Glutamatergic neuron (in vitro differentiated cells): ENCODE data around the gene BASP1. TPM values are rescaled to one million over a fixed set of nuclear protein-coding genes. Genes with fewer than 3 reads are reported as not detected.

Experiments
- DNase-seq: peaks from one replicate; pipeline ENCODE4 v3.0.0; 2022
- H3K27ac Mint-ChIP-seq: one replicate; pipeline ENCODE4 v1.8.0; 2020; ENCODE audit warnings: mild to moderate bottlenecking, mixed read lengths, inconsistent platforms; ENCODE audit not compliant: unreplicated experiment
- H3K27me3 Mint-ChIP-seq: one replicate; pipeline ENCODE4 v1.8.0; 2020; ENCODE audit warnings: mild to moderate bottlenecking, moderate library complexity, mixed read lengths, inconsistent platforms; ENCODE audit not compliant: unreplicated experiment
- H3K36me3 Mint-ChIP-seq: one replicate; pipeline ENCODE4 v1.8.0; 2020; ENCODE audit warnings: mild to moderate bottlenecking, mixed read lengths, inconsistent platforms; ENCODE audit not compliant: unreplicated experiment
- H3K4me1 Mint-ChIP-seq: one replicate; pipeline ENCODE4 v1.8.0; 2020; ENCODE audit warnings: mild to moderate bottlenecking, low read depth, mixed read lengths, inconsistent platforms; ENCODE audit not compliant: unreplicated experiment
- H3K4me3 Mint-ChIP-seq: one replicate; pipeline ENCODE4 v1.8.0; 2020; ENCODE audit warnings: mild to moderate bottlenecking, mixed read lengths, inconsistent platforms; ENCODE audit not compliant: unreplicated experiment
- H3K9me3 Mint-ChIP-seq: one replicate; pipeline ENCODE4 v1.8.0; 2020; ENCODE audit warnings: mild to moderate bottlenecking, moderate library complexity, mixed read lengths, inconsistent platforms; ENCODE audit not compliant: unreplicated experiment
- total RNA-seq: library from RNA; stranded (reverse); fragmentation: NEBNext Ultra II Directional; extraction: Animal tissue kit (Norgen Biotek cat#: 25700); gene quantifications from one replicate; pipeline ENCODE4 v1.2.1, GENCODE V29; 2021; ENCODE audit not compliant: unreplicated experiment
- TF ChIP-seq, protein P1 (sequence below): fragments of 200-600 bp; sonication (generic); IDR thresholded peaks from one replicate; pipeline ENCODE4 v1.5.0; 2021; ENCODE audit not compliant: partially characterized antibody, unreplicated experiment

BASP1 gene
- total RNA-seq, 1 donor from 2014 or later, result 832 TPM

DNA sequence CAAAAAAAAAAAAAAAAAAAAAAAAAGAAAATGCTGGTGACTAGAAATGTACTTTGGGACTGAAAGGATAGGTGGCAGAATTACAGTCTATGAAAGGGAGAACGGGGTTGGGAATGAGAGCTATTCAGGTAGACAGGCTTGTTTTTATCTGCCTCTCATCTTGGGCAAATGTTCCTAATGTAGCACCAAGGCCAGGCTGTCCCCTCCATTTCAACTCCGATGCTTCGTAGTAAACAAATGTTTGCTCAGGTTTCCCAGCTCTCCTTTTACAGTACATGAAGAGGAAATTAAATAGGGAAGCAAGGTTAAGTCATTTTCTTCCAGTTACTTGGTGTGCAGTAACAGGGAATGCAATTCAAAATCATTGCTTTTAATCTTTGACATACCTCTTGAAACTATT is 4.4 kb upstream of the BASP1 start:
- no peak for DNase-seq
- Mint-ChIP-seq H3K4me3 (peak overlapping the region; percentile 78), H3K27me3 (peaks cover 15% of the 10 kb centered on the region), H3K36me3 (peaks cover 11% of the 10 kb centered on the region), H3K27ac (no peak overlapping the region), H3K4me1 (peaks cover 11% of the 10 kb centered on the region), H3K9me3 (peaks cover 14% of the 10 kb centered on the region)
- TF ChIP-seq, protein P1, sequence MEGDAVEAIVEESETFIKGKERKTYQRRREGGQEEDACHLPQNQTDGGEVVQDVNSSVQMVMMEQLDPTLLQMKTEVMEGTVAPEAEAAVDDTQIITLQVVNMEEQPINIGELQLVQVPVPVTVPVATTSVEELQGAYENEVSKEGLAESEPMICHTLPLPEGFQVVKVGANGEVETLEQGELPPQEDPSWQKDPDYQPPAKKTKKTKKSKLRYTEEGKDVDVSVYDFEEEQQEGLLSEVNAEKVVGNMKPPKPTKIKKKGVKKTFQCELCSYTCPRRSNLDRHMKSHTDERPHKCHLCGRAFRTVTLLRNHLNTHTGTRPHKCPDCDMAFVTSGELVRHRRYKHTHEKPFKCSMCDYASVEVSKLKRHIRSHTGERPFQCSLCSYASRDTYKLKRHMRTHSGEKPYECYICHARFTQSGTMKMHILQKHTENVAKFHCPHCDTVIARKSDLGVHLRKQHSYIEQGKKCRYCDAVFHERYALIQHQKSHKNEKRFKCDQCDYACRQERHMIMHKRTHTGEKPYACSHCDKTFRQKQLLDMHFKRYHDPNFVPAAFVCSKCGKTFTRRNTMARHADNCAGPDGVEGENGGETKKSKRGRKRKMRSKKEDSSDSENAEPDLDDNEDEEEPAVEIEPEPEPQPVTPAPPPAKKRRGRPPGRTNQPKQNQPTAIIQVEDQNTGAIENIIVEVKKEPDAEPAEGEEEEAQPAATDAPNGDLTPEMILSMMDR, result no peak

DNA sequence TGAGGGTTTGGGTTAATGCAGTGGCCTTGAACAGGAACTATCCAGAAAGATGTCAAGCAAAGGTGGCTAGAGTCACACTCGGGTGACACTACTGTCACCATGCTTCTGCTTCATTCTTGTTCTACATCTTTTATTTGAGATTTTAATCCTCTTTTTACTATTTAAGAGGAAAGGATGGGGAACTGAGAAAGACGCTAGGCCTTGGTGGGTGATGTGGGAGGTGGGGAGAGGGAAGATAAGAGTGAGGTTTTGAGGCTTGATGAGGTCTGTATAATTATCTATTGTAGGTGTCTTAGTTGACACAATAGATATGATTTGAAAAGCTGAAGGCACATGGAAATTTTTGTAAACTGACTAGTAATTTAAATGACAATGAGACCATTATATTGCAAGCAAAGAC is 3.5 kb upstream of the BASP1 start:
- Mint-ChIP-seq H3K9me3 (peaks cover 19% of the 10 kb centered on the region), H3K27me3 (peaks cover 20% of the 10 kb centered on the region), H3K27ac (peak overlapping the region; percentile 84), H3K4me1 (peaks cover 11% of the 10 kb centered on the region), H3K36me3 (peaks cover 12% of the 10 kb centered on the region), H3K4me3 (peak overlapping the region; percentile 98)
- no peak for DNase-seq
- TF ChIP-seq, protein P1, result no peak

DNA sequence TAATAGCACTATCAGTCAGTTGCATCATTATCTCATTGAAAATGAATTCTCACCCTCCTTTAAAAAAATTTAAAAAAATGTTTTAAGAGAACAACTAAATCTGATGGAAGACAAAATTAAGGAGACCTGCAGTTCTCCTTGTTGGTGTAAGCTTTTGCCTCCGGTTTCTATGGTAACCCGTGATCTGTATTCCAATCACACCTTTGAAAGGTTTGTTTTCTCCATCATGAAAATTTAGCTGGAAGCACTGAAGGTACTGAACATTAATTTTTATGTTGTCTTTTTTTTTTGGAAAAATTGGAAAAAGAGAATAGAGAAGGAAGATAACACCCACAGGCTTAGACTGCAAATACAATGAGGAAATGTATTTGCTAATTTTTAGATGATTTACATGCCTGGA is 2.5 kb upstream of the BASP1 start:
- Mint-ChIP-seq H3K4me1 (peaks cover 11% of the 10 kb centered on the region), H3K27me3 (peaks cover 27% of the 10 kb centered on the region), H3K9me3 (peaks cover 29% of the 10 kb centered on the region), H3K27ac (peak overlapping the region; percentile 84), H3K36me3 (peaks cover 20% of the 10 kb centered on the region), H3K4me3 (peak overlapping the region; percentile 98)
- no peak for DNase-seq
- TF ChIP-seq, protein P1, result no peak

DNA sequence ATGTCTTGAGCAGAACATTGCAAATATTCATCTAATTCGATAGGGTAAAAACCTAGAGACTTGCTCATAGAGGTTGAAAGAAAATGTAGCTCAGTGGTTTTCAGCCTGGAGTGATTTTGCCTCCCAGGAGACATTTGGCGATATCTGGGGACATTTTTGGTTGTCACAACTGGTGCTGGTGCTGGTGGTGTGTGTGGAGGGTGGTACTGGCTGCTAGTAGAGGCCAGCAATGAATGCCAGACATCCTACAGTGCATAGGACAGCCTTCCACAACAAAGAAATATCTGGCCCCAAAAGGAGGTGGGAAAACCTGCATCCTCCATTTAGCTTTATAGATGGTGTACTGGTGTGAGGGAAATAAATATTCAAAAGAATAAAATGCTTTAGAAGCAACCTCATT is 2.1 kb upstream of the BASP1 start:
- H3K4me3 Mint-ChIP-seq, result peak overlapping the region; percentile 98

DNA sequence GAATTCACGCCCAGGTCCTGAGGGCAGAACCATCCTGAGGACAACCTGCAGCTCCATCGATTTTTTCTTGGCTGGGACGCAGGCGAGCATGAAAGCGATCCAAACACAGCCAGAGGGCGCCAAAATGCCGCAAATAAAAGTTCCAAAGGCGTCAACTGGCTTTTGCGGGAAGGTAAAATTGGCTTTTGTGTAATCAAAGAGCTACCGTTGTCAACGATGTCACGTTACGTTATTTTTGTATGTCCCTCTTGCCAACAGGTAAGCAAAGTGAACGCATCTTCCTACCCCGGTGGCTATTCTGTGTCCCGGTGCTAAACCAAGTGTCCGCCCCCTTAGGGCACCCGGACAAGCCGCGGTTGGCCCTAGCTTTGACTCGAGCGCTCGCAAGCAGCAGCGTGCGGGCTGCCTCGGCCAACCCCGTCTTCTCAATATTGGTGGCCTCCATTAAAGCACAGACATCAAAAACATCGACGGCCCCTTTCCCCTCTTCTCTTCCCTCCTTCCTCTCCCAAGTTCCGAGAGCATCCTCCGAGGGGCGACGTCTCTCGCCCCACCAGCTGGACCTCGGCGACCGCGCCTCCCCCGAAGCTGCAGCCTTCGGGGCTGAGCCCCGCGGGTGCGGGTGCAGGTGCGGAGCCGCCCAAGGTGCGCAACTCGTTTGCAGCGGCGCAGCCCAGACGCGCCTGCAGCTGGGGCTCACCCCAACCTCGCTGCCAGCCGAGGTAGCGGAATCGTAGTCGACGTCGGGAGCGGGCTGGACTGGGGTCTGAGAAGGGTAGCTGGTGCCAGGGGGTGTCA is 1.1 kb upstream of the BASP1 start:
- Mint-ChIP-seq H3K36me3 (peaks cover 11% of the 10 kb centered on the region), H3K27me3 (peaks cover 33% of the 10 kb centered on the region), H3K9me3 (peaks cover 34% of the 10 kb centered on the region), H3K4me1 (peaks cover 11% of the 10 kb centered on the region), H3K27ac (peak overlapping the region; percentile 95), H3K4me3 (peak overlapping the region; percentile 98)
- peak; percentile 85 for DNase-seq
- TF ChIP-seq, protein P1, result peak; percentile 72

More for the DNA sequence above, 2.1 kb upstream of the BASP1 start:
- no peak for DNase-seq
- H3K4me1 Mint-ChIP-seq, result peaks cover 11% of the 10 kb centered on the region
- H3K36me3 Mint-ChIP-seq, result peaks cover 15% of the 10 kb centered on the region
- TF ChIP-seq, protein P1, result no peak
- peaks cover 33% of the 10 kb centered on the region for H3K9me3 Mint-ChIP-seq
- H3K27me3 Mint-ChIP-seq, result peaks cover 29% of the 10 kb centered on the region
- H3K27ac Mint-ChIP-seq, result peak overlapping the region; percentile 84
